ENCODE data around the gene HECW1. TPM values are rescaled to one million over a fixed set of nuclear protein-coding genes. Genes with fewer than 3 reads are reported as not detected.

The HECW1 gene
- total and polyA plus RNA-seq, 2 of the 13 experiments (the other 11 are each of a cell fraction or from before 2014, with no cell fraction given): not detected

DNA sequence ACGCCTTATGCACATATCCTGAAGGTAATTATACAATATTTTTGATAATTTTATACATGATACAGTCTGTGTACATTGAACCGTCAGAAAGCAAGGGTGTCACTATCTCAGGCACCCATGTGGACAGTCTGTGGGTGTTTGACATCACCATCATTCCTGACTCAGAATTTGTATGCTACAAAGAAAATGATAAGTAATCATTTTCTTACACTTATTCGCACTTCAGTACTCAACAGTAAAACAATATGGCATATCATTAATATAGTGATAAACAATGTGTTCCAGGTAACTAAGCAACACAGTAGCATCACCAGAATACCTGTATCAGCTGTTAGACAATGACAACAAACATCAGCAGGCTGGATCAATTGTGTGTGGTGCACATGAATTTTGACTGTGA lies 17.9 kb downstream of the HECW1 start:
- BruUV-seq (replicated peaks): no TSS peak
- 10% methylated on average over 3 of the region's 3 CpGs for WGBS (ENCODE audit: low lambda C conversion rate)

GRCh38 chr7:43135129-43135528 lies 22.7 kb downstream of the HECW1 start:
- H3K27ac ChIP-seq (ENCODE audit: extremely low read length, insufficient read depth, low read length): no peak overlapping the region
- no peak overlapping the region for H2AFZ ChIP-seq (ENCODE audit: low read length)
- DNase-seq (ENCODE audit: low spot score): no peak
- H3K9ac ChIP-seq (ENCODE audit: insufficient read depth, low read depth, low read length): no peak overlapping the region
- H3K27me3 ChIP-seq (ENCODE audit: control insufficient read depth in 1 of 2, insufficient read depth in 2 of 2, low read length in 2 of 2): no peaks in the 10 kb centered on the region
- POLR2A ChIA-PET: no interaction called here
- no peak overlapping the region for H3K4me3 ChIP-seq (replicated peaks in 1 of 3; ENCODE audit: insufficient read depth in 1 of 3, low read depth in 2 of 3, low read length in 3 of 3)
- no peaks in the 10 kb centered on the region for H4K20me1 ChIP-seq (ENCODE audit: insufficient read depth, low read length)
- WGBS (ENCODE audit: low lambda C conversion rate): 0% methylated on average over 1 of the region's 1 CpG
- H3K4me2 ChIP-seq (ENCODE audit: low read depth, low read length): no peak overlapping the region
- in situ Hi-C loops (cut with HindIII; ENCODE audit: extremely low pct_ligation_motif_present, low pct_unique_long_range_greater_than_20kb): no loop called here
- H3K4me1 ChIP-seq (ENCODE audit: insufficient read depth, low read length): no peaks in the 10 kb centered on the region
- no peak for TF ChIP-seq STAT5B (CRISPR knock-in tag; IDR thresholded peaks at IDR 0.05)
- no peak for TF ChIP-seq XRCC5 (optimal IDR thresholded peaks at IDR 0.05; ENCODE audit: low read length)
- TF ChIP-seq ZFP62 (CRISPR knock-in tag; IDR thresholded peaks at IDR 0.05): no peak
- TF ChIP-seq, protein P1, sequence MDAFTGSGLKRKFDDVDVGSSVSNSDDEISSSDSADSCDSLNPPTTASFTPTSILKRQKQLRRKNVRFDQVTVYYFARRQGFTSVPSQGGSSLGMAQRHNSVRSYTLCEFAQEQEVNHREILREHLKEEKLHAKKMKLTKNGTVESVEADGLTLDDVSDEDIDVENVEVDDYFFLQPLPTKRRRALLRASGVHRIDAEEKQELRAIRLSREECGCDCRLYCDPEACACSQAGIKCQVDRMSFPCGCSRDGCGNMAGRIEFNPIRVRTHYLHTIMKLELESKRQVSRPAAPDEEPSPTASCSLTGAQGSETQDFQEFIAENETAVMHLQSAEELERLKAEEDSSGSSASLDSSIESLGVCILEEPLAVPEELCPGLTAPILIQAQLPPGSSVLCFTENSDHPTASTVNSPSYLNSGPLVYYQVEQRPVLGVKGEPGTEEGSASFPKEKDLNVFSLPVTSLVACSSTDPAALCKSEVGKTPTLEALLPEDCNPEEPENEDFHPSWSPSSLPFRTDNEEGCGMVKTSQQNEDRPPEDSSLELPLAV (CRISPR knock-in tag; conservative IDR thresholded peaks at IDR 0.05; ENCODE audit: low read depth): no peak
- no peak for TF ChIP-seq HOXA5 (CRISPR knock-in tag; IDR thresholded peaks at IDR 0.05)
- no peaks in the 10 kb centered on the region for H3K79me2 ChIP-seq (ENCODE audit: insufficient read depth, low read length)
- no peak for FAIRE-seq
- intact Hi-C loops (cut with micrococcal nuclease; ENCODE audit: unreplicated experiment): no loop called here
- BruUV-seq (replicated peaks): no TSS peak
- no peaks in the 10 kb centered on the region for H3K9me3 ChIP-seq (ENCODE audit: low read length)
- CTCF ChIA-PET (ENCODE audit: low intra/inter-chr PET ratio, low total read pairs): no interaction called here
- ATAC-seq: no peak
- no peaks in the 10 kb centered on the region for H3K36me3 ChIP-seq (replicated peaks in 1 of 2; ENCODE audit: control insufficient read depth in 1 of 2, insufficient read depth in 2 of 2, low read length in 2 of 2)

More for the DNA sequence above, 17.9 kb downstream of the HECW1 start:
- Histone ChIP-seq H3K27me3 (ENCODE audit: control insufficient read depth in 1 of 2, insufficient read depth in 2 of 2, low read length in 2 of 2) (no peaks in the 10 kb centered on the region), H4K20me1 (ENCODE audit: insufficient read depth, low read length) (no peaks in the 10 kb centered on the region), H3K4me1 (ENCODE audit: insufficient read depth, low read length) (no peaks in the 10 kb centered on the region), H3K9me3 (ENCODE audit: low read length) (no peaks in the 10 kb centered on the region), H3K9ac (ENCODE audit: insufficient read depth, low read depth, low read length) (no peak overlapping the region), H3K4me3 (replicated peaks in 1 of 3; ENCODE audit: insufficient read depth in 1 of 3, low read depth in 2 of 3, low read length in 3 of 3) (no peak overlapping the region), H3K36me3 (replicated peaks in 1 of 2; ENCODE audit: control insufficient read depth in 1 of 2, insufficient read depth in 2 of 2, low read length in 2 of 2) (no peaks in the 10 kb centered on the region), H2AFZ (ENCODE audit: low read length) (no peak overlapping the region), H3K27ac (ENCODE audit: extremely low read length, insufficient read depth, low read length) (no peak overlapping the region), H3K79me2 (ENCODE audit: insufficient read depth, low read length) (no peaks in the 10 kb centered on the region), H3K4me2 (ENCODE audit: low read depth, low read length) (no peak overlapping the region)
- TF ChIP-seq BRD4 (CRISPR knock-in tag; IDR thresholded peaks at IDR 0.05): no peak
- TF ChIP-seq ZNF275 (CRISPR knock-in tag; IDR thresholded peaks at IDR 0.05; ENCODE audit: borderline replicate concordance): no peak
- no peak for TF ChIP-seq DNMT3B (CRISPR knock-in tag; conservative IDR thresholded peaks at IDR 0.05)
- no peak for TF ChIP-seq SIX1 (CRISPR knock-in tag; IDR thresholded peaks at IDR 0.05; ENCODE audit: borderline replicate concordance)
- no peak for TF ChIP-seq ESRRA (CRISPR knock-in tag; IDR thresholded peaks at IDR 0.05; ENCODE audit: low read depth)
- no peak for DNase-seq (ENCODE audit: low spot score)
- POLR2A ChIA-PET: no interaction called here
- in situ Hi-C loops (cut with HindIII; ENCODE audit: extremely low pct_ligation_motif_present, low pct_unique_long_range_greater_than_20kb) (no loop called here), intact Hi-C loops (cut with micrococcal nuclease; ENCODE audit: unreplicated experiment) (no loop called here)
- no peak for ATAC-seq
- no peak for FAIRE-seq
- CTCF ChIA-PET (ENCODE audit: low intra/inter-chr PET ratio, low total read pairs): no interaction called here

Data from HepG2 (cell line).